Spleen (tissue), 11 donors: ENCODE data around the gene IMPACT. TPM values are rescaled to one million over a fixed set of nuclear protein-coding genes. Genes with fewer than 3 reads are reported as not detected.
A peak's percentile ranks its signal among the peaks of the same experiment; 100 is the strongest.

ENCODE experiments used
- DNase-seq: peaks from one replicate; pipeline ENCODE4 v3.0.0-alpha.2; 2020
- H3K27ac ChIP-seq, 8 donors: fragments of 200-600 bp; sonication (generic) in 7 of 8; 1 replicate in 4 of 8; 2 replicates in 4 of 8; pipeline versions ENCODE4 v1.5.0 to v1.8.0; 2016 to 2021; ENCODE audit warnings: inconsistent platforms in 4 of 8, mild to moderate bottlenecking in 4 of 8, moderate library complexity in 1 of 8
- H3K27me3 ChIP-seq, 7 donors: fragments of 200-600 bp; sonication (generic) in 6 of 7; replicated peaks in 1 of 7; 1 replicate in 4 of 7; 2 replicates in 3 of 7; pipeline versions ENCODE4 v1.5.0 to v1.8.0; 2016 to 2021; ENCODE audit warnings: inconsistent platforms in 3 of 7, mild to moderate bottlenecking in 1 of 7
- H3K36me3 ChIP-seq, 6 donors: fragments of 200-600 bp; sonication (generic) in 5 of 6; 1 replicate in 4 of 6; 2 replicates in 2 of 6; pipeline versions ENCODE4 v1.5.0 to v1.8.0; 2016 to 2021; ENCODE audit warnings: inconsistent platforms in 2 of 6
- H3K4me1 ChIP-seq, 6 donors: fragments of 200-600 bp; sonication (generic) in 5 of 6; 1 replicate in 3 of 6; 2 replicates in 3 of 6; pipeline versions ENCODE4 v1.5.0 to v1.8.0; 2016 to 2021; ENCODE audit warnings: inconsistent platforms in 3 of 6
- H3K4me3 ChIP-seq, 8 donors: fragments of 200-600 bp; sonication (generic) in 7 of 8; 1 replicate in 4 of 8; 2 replicates in 4 of 8; pipeline versions ENCODE4 v1.5.0 to v1.8.0; 2016 to 2021; ENCODE audit warnings: inconsistent platforms in 4 of 8, mild to moderate bottlenecking in 4 of 8, moderate library complexity in 2 of 8
- H3K9me3 ChIP-seq, 8 donors: fragments of 200-600 bp; sonication (generic) in 7 of 8; 1 replicate in 4 of 8; 2 replicates in 4 of 8; pipeline versions ENCODE4 v1.5.0 to v1.8.0; 2016 to 2021; ENCODE audit warnings: inconsistent platforms in 4 of 8
- CTCF ChIP-seq, 11 experiments: fragments of 200-600 bp in 7 of 11; fragments of 450-650 bp in 4 of 11; sonication (generic) in 4 of 11; IDR thresholded peaks in 8 of 11; conservative IDR thresholded peaks in 3 of 11; 1 replicate in 7 of 11; 2 replicates in 4 of 11; pipeline versions ENCODE4 v1.4.0 to v1.8.0; 2016 to 2021; ENCODE audit warnings: antibody characterized with exemption in 11 of 11, inconsistent platforms in 4 of 11, mild to moderate bottlenecking in 1 of 11
- POLR2A ChIP-seq, 3 donors: fragments of 450-650 bp; IDR thresholded peaks; one replicate each; pipeline ENCODE4 v1.5.1; 2017; ENCODE audit warnings: antibody characterized with exemption in 3 of 3, mild to moderate bottlenecking in 1 of 3
- POLR2AphosphoS5 ChIP-seq, 3 donors: sonication (generic); formaldehyde crosslinking; IDR thresholded peaks; one replicate each; pipeline ENCODE4 v1.5.1; 2017; ENCODE audit warnings: antibody characterized with exemption in 3 of 3
- WGBS, 5 donors: extraction: QIAGEN DNeasy Blood & Tissue Kit in 3 of 5; methylation state at CpG; one replicate each; pipeline versions ENCODE4 v1.1.5 to v1.1.7; 2013 to 2018; 5-methylcytosine and 5-hydroxymethylcytosine counted together
- intact Hi-C: fragments of 100-400 bp; cut with DNase I; formaldehyde crosslinking; loops from one replicate; pipeline ENCODE4 v1.15.0; 2023; ENCODE audit warnings: low total_unique reads
- polyA plus RNA-seq, 3 donors: library from polyadenylated mRNA; stranded (reverse); fragments of 200-250 nt; gene quantifications; one replicate each; pipeline ENCODE4 v1.2.1, GENCODE V29; 2013
- total RNA-seq, 7 donors: library from RNA; depleted of rRNA in 3 of 7; stranded (reverse); fragments of >200 nt in 3 of 7; fragmentation: NEBNext Ultra II Directional in 4 of 7; extraction: Animal tissue kit (Norgen Biotek cat#: 25700) in 4 of 7; gene quantifications; one replicate each; pipeline versions ENCODE4 v1.1.0 to v1.2.1, GENCODE V29; 2016 to 2021
- donor health status: healthy with polysubstance abuse.
- donor health status: DM: no; HTN: no; CAD: no; lungs with moderate emphysema.
- donor health status: DM: no; HTN: no; CAD: no.
- donor health status: Bipolar disorder and iron deficiency.
- donor health status: healthy.
- donor health status: DM: no; HTN: no; CAD: no.
- donor health status: DM: yes; HTN: yes; CAD: no.

Gene IMPACT
- total and polyA plus RNA-seq, 10 donors, result 10.6 to 36.7 (median 22.0) TPM

GRCh38 chr18:24400587-24400986 is 25.9 kb upstream of the IMPACT start:
- Histone ChIP-seq H3K27me3 (peaks cover 0 to 16% (median 0%) of the 10 kb centered on the region in 7 donors), H3K9me3 (no peaks in the 10 kb centered on the region), H3K36me3 (no peaks in the 10 kb centered on the region), H3K4me3 (no peak overlapping the region), H3K4me1 (peaks cover 5 to 34% (median 20%) of the 10 kb centered on the region in 6 donors), H3K27ac (no peak overlapping the region)
- no peak for DNase-seq
- TF ChIP-seq POLR2AphosphoS5 (IDR thresholded peaks at IDR 0.05) (no peak), POLR2A (IDR thresholded peaks at IDR 0.05) (no peak), CTCF (IDR thresholded peaks at IDR 0.05 in 8 of 11, conservative IDR thresholded peaks at IDR 0.05 in 3 of 11) (no peak)
- WGBS, 5 donors, result 83 to 88% (median 85%) methylated on average over 2 of the region's 2 CpGs
- intact Hi-C loops, result no loop called here

DNA sequence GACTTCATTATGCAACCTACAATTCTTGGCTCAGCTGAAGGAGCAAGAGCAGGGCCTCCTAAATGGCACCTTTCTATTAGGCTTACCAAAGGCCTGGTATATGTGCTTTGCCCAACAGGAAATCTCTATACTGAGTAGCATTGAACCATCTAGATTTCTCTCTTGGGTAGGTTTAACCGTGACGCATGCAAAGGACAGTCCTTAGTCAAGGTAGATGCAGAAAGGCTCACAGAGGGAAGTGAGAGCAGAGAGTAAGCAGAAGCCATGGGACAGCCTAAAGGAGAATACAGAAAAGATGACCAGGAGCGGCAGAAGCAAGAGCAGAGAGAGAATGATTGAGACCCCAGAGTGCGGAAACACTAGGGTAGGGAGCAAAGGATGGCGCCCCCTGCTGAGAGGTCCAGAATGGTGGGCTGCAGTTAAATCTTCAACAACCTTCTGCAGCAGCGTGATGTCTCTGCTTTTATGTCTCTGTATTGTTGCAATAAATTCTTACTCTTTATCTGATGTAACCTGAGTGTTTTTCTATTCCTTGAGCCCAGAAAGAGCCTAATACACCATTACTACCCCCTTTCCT is 24.2 kb upstream of the IMPACT start:
- Histone ChIP-seq H3K4me1 (peaks cover 5 to 17% (median 10%) of the 10 kb centered on the region in 6 donors), H3K36me3 (no peaks in the 10 kb centered on the region), H3K27me3 (peaks cover 0 to 15% (median 0%) of the 10 kb centered on the region in 7 donors), H3K9me3 (no peaks in the 10 kb centered on the region), H3K27ac (no peak overlapping the region), H3K4me3 (no peak overlapping the region)
- intact Hi-C loops, result no loop called here
- WGBS, 5 donors, result 68 to 88% (median 80%) methylated on average over 6 of the region's 6 CpGs
- TF ChIP-seq POLR2A (IDR thresholded peaks at IDR 0.05) (no peak), CTCF (IDR thresholded peaks at IDR 0.05 in 8 of 11, conservative IDR thresholded peaks at IDR 0.05 in 3 of 11) (peak in 5 of 11 experiments; percentile 10 to 35 (median 30))
- DNase-seq, result no peak

- intact Hi-C loops, result no loop called here
- TF ChIP-seq CTCF (IDR thresholded peaks at IDR 0.05 in 8 of 11, conservative IDR thresholded peaks at IDR 0.05 in 3 of 11) (no peak), POLR2AphosphoS5 (IDR thresholded peaks at IDR 0.05) (no peak), POLR2A (IDR thresholded peaks at IDR 0.05) (no peak)
- Histone ChIP-seq H3K27ac (no peak overlapping the region), H3K4me3 (no peak overlapping the region), H3K36me3 (no peaks in the 10 kb centered on the region), H3K9me3 (no peaks in the 10 kb centered on the region), H3K27me3 (peaks cover 0 to 11% (median 0%) of the 10 kb centered on the region in 7 donors), H3K4me1 (peaks cover 4 to 9% (median 6%) of the 10 kb centered on the region in 6 donors)
- 91 to 96% (median 91%) methylated on average over 5 of the region's 5 CpGs for WGBS, 5 donors
- no peak for DNase-seq
Observed at GRCh38 chr18:24403076-24403475, 23.4 kb upstream of the IMPACT start.

GRCh38 chr18:24404591-24404990 is 21.9 kb upstream of the IMPACT start:
- Histone ChIP-seq H3K9me3 (no peaks in the 10 kb centered on the region), H3K4me1 (no peaks in the 10 kb centered on the region), H3K27ac (no peak overlapping the region), H3K27me3 (peaks cover 0 to 24% (median 0%) of the 10 kb centered on the region in 7 donors), H3K4me3 (no peak overlapping the region), H3K36me3 (no peaks in the 10 kb centered on the region)
- intact Hi-C loops, result no loop called here
- no peak for DNase-seq
- TF ChIP-seq POLR2AphosphoS5 (IDR thresholded peaks at IDR 0.05) (no peak), CTCF (IDR thresholded peaks at IDR 0.05 in 8 of 11, conservative IDR thresholded peaks at IDR 0.05 in 3 of 11) (no peak), POLR2A (IDR thresholded peaks at IDR 0.05) (no peak)
- WGBS, 5 donors, result 78 to 89% (median 85%) methylated on average over 3 of the region's 3 CpGs
